ENCODE results near the gene SEBOX.

SEBOX gene, protein sequence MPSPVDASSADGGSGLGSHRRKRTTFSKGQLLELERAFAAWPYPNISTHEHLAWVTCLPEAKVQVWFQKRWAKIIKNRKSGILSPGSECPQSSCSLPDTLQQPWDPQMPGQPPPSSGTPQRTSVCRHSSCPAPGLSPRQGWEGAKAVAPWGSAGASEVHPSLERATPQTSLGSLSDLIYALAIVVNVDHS

DNA sequence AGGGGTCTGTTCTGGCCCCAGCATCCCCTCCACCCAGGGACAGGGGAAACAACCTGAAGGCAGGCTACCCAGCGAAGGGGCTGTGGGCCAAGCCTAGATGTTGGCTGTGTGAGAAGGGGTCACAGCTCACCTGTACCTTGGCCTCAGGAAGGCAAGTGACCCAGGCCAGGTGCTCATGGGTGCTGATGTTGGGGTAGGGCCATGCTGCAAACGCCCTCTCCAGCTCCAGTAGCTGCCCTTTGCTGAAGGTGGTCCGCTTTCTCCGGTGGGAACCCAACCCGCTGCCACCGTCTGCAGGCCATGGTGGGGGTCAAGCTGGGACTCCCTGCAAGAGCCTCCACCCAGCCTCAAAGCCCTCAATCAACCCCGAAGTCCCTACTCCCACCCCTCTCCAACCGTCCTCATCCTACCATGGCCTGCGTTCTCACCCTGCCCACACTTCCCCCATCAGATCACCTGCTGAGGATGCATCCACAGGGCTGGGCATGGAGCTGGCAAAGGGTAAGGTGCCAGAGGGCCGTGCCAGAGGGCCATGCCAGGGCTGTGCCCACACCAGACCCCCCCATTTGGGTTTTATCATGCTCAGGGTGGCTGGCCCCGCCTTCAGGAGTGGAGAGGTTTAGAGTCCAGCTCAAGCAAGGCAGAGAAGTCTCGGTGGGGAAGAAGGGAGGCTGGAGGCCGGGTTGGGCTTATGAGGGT is at the start of gene SEBOX:
SEBOX (minus strand) TSS at position 535 of the 699 bp plus-strand sequence; CDS start at position 487, 48 bp downstream.
- DNase-seq (ENCODE audit: low read depth, low spot score), result no peak

- no peak for DNase-seq (ENCODE audit: low read depth, low spot score)
Measured at GRCh38 chr17:28413804-28414203, 48.8 kb upstream of the SEBOX start.

- no peak for DNase-seq (ENCODE audit: low read depth, low spot score)
Measured at GRCh38 chr17:28412099-28412498, 47.1 kb upstream of the SEBOX start.

GRCh38 chr17:28407974-28408306 is 42.9 kb upstream of the SEBOX start:
- no peak for DNase-seq (ENCODE audit: low read depth, low spot score)

DNA sequence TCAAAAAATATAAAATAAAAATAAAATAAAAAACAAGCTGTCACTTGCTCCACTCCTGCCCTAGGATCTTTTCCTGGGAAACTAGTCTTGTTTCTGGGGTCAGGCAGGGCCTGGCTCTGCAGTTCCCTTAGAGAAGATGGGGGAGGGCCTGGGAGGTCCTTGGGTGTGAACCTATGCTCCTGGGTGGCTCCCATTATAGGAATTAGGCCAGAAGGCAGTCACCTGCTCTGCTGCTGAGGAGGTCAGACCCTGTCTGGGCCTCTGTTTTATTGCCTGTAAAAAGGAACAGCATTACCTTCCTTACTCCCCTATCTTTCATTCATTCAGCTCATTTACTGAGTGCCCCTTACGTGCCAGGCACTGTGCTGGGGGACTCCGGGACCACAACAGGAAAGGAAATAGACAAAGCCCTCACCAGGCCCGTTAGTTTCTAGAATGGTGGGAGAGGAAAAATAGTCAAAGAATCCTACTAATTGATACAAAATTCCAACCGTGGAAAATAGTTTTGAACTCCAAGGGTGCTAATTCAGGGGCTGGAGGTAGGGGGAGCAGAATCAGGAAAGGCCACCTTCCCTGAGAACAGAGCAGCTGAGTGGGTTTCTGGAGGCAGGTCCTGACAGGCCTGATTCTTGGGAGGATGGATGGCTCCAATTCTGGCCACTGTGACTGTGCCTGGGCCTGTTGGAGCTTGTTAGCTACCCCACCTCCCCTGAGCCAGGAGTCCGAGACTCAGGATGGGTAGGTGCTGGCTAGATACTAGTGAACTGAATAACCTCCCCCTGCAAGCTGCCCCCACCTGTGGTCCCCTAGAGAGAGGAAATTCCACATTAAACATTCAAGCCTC is 42.4 kb upstream of the SEBOX start:
- no peak for DNase-seq (ENCODE audit: low read depth, low spot score)

DNA sequence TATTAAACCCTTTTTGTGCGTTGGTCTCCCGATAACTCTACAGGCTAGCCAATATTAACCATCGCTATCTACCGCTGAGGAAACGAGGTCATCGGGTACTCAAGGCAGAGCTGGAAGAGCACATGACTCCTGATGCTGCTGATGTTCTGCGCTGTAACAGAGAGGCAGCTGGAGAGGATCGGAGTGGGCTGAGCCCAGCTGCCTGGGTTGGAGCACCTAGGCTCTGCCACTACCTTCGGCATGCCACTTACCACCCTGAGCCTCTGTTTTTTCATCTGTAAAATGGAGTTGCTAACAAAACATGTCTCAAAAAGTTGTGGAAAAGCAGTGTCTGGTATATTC is 41.4 kb upstream of the SEBOX start:
- no peak for DNase-seq (ENCODE audit: low read depth, low spot score)

GRCh38 chr17:28405632-28406472 is 40.9 kb upstream of the SEBOX start, which contains the start of gene SLC46A1:
SLC46A1 (minus strand) TSS chr17:28406212; CDS start chr17:28406114, 98 bp downstream.
- peak; percentile 53 for DNase-seq (ENCODE audit: low read depth, low spot score)

DNA sequence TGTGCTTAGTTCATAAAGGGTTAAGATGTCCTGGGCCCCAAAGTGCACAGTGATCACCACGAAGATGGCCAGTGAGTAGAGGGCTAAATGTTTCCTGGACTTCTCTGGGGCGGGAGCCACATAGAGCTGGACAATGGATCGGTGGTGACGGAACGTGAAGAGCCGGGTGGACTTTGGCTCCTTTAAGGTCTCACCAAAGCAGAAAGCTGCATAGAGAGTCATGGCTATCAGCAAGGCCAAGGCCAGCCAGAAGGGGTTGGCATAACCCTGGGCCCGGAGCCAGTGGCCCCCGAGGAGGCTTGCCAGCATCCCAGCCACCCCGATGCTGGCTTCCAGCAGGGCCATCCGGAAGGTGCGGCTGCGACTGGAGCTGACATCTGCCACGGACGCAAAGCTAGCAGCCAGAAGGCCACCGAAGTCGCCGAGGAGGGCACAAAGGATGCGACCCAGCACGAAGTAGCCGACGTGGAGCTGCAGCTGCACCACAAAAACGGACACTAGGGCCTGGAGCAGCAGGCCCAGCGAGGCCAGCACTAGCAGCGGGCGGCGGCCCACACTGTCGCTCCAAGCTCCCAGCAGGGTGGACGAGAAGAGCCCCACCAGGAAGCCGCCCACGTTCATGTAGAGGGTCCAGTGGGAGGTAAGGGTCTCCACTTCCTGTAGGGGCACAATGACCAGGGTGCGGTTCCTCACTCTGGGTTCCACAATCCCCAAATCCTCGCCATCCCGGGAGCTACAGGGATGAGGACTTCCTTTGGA is 40.0 kb upstream of the SEBOX start:
- no peak for DNase-seq (ENCODE audit: low read depth, low spot score)

GRCh38 chr17:28404461-28404811 is 39.4 kb upstream of the SEBOX start:
- DNase-seq (ENCODE audit: low read depth, low spot score), result no peak

DNA sequence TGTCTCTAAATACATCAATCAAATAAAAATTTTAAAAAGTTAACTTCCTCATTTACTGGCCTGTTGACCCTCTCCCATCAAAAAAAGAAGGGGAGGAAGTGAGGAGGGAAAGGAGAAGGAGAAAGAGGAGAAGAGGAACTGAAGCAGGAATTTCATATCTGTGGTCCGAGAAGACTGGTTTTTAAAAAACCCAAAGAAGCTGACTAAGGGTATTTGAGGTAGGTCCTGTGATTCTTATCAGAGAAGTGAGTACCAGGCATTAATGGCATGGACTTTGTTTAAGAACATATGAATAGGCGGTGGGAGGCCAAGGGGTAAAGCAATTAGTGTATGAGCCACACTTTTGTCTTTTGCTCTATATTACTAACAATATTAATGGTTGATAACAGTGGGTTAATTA is 39.0 kb upstream of the SEBOX start:
- no peak for DNase-seq (ENCODE audit: low read depth, low spot score)

DNA sequence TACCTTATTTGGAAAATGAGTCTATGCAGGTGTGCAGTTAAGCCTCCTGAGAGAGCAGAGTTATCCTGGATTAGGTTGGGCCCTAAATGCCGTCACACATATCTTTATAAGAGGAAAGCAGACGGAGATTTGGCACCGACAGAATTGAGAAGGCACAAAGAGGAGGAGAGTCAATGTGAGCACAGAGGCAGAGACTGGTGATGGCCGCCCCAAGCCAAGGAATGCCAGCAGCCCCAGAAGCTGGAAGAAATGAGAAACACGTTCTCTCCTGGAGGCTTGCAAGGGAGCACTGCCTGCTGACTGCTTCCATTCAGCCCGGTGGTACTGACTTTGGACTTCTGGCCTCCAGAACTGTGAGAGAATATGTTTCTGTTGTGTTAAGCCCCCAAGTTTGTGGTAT is 37.8 kb upstream of the SEBOX start:
- no peak for DNase-seq (ENCODE audit: low read depth, low spot score)

DNA sequence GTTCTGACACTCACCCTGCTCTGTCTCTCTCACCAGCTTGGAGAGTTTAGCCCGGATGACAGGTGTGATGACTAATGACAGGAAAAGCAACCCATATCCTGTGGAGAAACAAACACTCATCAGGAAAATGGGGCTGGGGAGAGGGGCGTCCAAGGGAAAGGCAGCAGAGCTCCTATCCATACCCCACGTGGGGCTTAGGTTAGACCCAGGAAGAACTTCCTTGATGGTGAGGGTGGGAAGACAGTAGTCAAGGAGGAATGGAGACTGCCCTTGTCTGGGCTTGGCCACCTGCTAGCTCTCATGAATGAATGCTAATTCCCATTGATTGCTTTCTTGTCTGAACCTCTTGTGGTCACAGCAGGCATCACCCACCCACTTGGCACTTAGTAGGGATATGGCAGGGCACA is 37.2 kb upstream of the SEBOX start:
- DNase-seq (ENCODE audit: low read depth, low spot score), result no peak

DNA sequence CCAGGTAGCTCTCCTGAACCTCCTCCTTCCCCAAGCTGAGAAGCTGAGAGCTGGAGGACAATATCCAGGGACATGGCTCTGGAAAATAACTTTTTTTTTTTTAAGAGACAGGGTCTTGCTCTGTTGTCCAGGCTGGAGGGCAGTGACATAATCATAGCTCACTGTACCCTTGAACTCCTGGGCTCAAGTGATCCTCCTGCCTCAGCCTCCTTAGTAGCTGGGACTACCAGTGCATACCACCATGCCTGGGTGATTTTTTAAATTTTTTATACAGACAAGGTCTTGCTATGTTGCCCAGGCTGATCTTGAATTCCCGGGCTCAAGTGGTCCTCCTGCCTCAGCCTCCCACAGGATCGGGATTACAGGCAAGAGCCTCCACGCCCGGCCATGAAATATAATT is 34.8 kb upstream of the SEBOX start:
- DNase-seq (ENCODE audit: low read depth, low spot score), result no peak

DNA sequence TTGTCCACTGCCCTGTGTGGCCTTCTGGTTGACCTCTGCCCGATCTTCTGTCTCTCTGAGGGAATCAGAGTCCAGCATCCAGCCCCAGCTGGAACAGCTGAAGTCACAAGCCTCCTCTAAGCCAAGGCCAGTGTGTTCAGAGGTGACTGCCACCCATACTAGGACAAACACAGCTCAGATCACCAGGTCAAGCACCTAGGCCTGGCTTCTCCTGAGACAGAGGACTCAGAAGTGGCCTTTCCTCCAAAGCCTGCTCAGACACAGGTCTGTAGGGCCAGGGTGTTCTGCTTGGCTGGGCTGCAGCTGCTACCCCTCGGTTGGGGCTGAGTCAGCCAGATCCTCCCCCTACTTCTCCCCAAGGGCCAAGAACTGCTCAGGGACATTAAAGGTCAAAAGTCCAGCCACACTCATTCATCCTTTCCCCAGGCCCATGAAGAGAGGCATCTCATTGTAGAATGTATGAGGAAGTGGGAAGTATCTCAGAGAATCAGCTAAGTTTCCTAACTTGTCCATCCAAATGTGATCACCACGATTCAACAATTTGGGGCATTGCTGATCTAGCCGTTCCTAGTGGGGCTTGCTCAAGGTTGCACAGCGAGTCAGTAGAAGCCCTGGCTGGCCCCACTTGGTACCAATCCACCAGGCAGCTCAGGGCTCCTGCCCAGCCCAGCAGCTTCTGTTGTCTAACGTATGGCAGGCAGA is 33.4 kb upstream of the SEBOX start:
- no peak for DNase-seq (ENCODE audit: low read depth, low spot score)

GRCh38 chr17:28397687-28398279 is 32.8 kb upstream of the SEBOX start:
- DNase-seq (ENCODE audit: low read depth, low spot score), result no peak

GRCh38 chr17:28397275-28397674 is 32.3 kb upstream of the SEBOX start:
- DNase-seq (ENCODE audit: low read depth, low spot score), result no peak

GRCh38 chr17:28396635-28397239 is 31.7 kb upstream of the SEBOX start:
- DNase-seq (ENCODE audit: low read depth, low spot score), result no peak

DNA sequence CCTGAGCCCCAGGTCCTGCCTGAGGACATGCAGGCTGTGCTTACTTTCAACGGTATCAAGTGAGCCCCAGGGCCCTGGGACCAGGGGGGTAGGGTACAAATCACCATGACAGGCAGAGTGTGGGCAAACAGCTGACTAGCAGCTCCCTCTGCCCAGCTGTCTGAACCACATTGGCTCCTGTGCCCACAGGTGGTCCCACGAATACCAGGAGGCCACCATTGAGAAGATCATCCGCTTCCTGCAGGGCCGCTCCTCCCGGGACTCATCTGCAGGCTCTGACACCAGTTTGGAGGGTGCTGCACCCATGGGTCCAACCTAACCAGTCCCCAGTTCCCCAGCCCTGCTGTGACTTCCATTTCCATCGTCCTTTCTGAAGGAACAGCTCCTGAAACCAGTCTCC is 31.0 kb upstream of the SEBOX start:
- DNase-seq (ENCODE audit: low read depth, low spot score), result no peak

DNA sequence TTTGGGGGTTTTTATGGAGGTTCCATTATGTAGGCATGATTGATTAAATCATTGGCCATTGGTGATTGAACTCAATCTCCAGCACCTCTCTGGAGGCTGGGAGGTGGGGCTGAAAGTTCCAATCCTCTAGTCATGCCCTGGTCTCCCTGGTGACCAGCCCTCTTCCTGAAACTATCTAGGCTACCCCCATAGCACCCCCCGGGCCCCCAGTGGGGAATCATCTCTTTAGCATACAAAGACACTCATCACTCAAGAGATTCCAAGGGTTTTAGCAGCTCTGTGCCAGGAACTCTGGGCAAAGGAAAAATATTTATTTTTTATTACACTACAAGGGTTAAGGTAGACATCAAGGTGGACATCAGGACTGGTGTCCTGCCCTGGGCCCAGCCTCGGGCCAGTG is 30.4 kb upstream of the SEBOX start:
- no peak for DNase-seq (ENCODE audit: low read depth, low spot score)

Measured in activated naive CD8-positive, alpha-beta T cell treated with anti-CD3 and anti-CD28 coated beads, Interleukin-2, amount 50 U/mL, for 16 hours (primary cell).